OCI-LY7 (cell line): Measurements from ENCODE around the gene ACER3.
"Not testable (repeated sequence)": the region's sequence is repeated elsewhere in the genome, so short reads cannot be mapped to it uniquely, and the experiment has no call there.

Source experiments
- CTCF ChIP-seq: fragments of 200-600 bp; sonication (generic); conservative IDR thresholded peaks from 2 replicates; pipeline ENCODE4 v1.5.1; 2014; ENCODE audit warnings: mild to moderate bottlenecking, antibody characterized with exemption, low read length, moderate library complexity, mixed read lengths
- EZH2phosphoT487 ChIP-seq: fragments of 200-600 bp; sonication (generic); IDR thresholded peaks from 2 replicates; pipeline ENCODE4 v1.6.1; 2018; ENCODE audit warnings: low read depth, borderline replicate concordance, mild to moderate bottlenecking, mixed run types, antibody characterized with exemption, low read length, moderate library complexity, mixed read lengths

GRCh38 chr11:76862794-76863193, 2.1 kb downstream of the ACER3 start:
- not testable (repeated sequence) for TF ChIP-seq CTCF, EZH2phosphoT487
